ENCODE results near the gene ZNF30.
"Not testable (repeated sequence)": the region's sequence is repeated elsewhere in the genome, so short reads cannot be mapped to it uniquely, and the experiment has no call there.

Gene ZNF30

GRCh38 chr19:34960940-34961679 is 34.4 kb downstream of the ZNF30 start:
- no peak for DNase-seq

- no peak for DNase-seq
Measured at GRCh38 chr19:34961775-34962686, 35.3 kb downstream of the ZNF30 start.

GRCh38 chr19:34962687-34963572 is 36.2 kb downstream of the ZNF30 start:
- DNase-seq = no peak

GRCh38 chr19:34963573-34964406 is 37.1 kb downstream of the ZNF30 start, which contains the start of gene ZNF792:
TSS of gene ZNF792 (minus strand) at chr19:34964229. CDS start at chr19:34963662, 567 bp downstream.
- DNase-seq = peak; percentile 17

- DNase-seq = no peak
Measured at GRCh38 chr19:34964598-34964997, 37.9 kb downstream of the ZNF30 start.

GRCh38 chr19:34965505-34965904 is 38.8 kb downstream of the ZNF30 start:
- DNase-seq = not testable (repeated sequence)

GRCh38 chr19:34967551-34967950 is 40.8 kb downstream of the ZNF30 start:
- DNase-seq = no peak

GRCh38 chr19:34969721-34970120 is 43.0 kb downstream of the ZNF30 start:
- no peak for DNase-seq

GRCh38 chr19:34970185-34970780 is 43.6 kb downstream of the ZNF30 start:
- DNase-seq = not testable (repeated sequence)

GRCh38 chr19:34972163-34972705 is 45.5 kb downstream of the ZNF30 start:
- DNase-seq = no peak

GRCh38 chr19:34974646-34975045 is 47.9 kb downstream of the ZNF30 start:
- peak; percentile 36 for DNase-seq

GRCh38 chr19:34975056-34975455 is 48.4 kb downstream of the ZNF30 start:
- no peak for DNase-seq

- no peak for DNase-seq
Measured at GRCh38 chr19:34976611-34977010, 49.9 kb downstream of the ZNF30 start.

GRCh38 chr19:34979819-34980640 is 53.3 kb downstream of the ZNF30 start:
- no peak for DNase-seq

GRCh38 chr19:34982275-34982674 is 55.6 kb downstream of the ZNF30 start:
- no peak for DNase-seq

GRCh38 chr19:34983786-34984185 is 57.1 kb downstream of the ZNF30 start:
- DNase-seq = no peak

- no peak for DNase-seq
Measured at GRCh38 chr19:34984287-34984686, 57.6 kb downstream of the ZNF30 start.

GRCh38 chr19:34985249-34986022 is 58.7 kb downstream of the ZNF30 start:
- DNase-seq = no peak

GRCh38 chr19:34988119-34988518 is 61.4 kb downstream of the ZNF30 start:
- DNase-seq = no peak

Measured in HCEC 1CT (cell line).